Liver (tissue), 9 donors: ENCODE measurements around the gene CCND1. TPM values are rescaled to one million over a fixed set of nuclear protein-coding genes. Genes with fewer than 3 reads are reported as not detected.

Source experiments
- DNase-seq: peaks from one replicate; pipeline ENCODE4 v3.0.0-alpha.2; 2017; ENCODE audit warnings: low spot score
- H3K27ac ChIP-seq, 2 donors: one replicate each; pipeline ENCODE4 v1.7.0; 2013; ENCODE audit warnings: inconsistent platforms in 2 of 2, low read length in 2 of 2, control low read depth in 1 of 2, low read depth in 1 of 2, mild to moderate bottlenecking in 1 of 2
- H3K27me3 ChIP-seq, 4 donors: one replicate each; pipeline versions ENCODE4 v1.6.1 to v1.7.0; 2013; ENCODE audit warnings: low read length in 3 of 4, inconsistent platforms in 1 of 4, mild to moderate bottlenecking in 1 of 4, moderate library complexity in 1 of 4; ENCODE audit not compliant: control insufficient read depth in 4 of 4, insufficient read depth in 4 of 4
- H3K36me3 ChIP-seq, 4 donors: one replicate each; pipeline versions ENCODE4 v1.6.1 to v1.7.0; 2013; ENCODE audit warnings: low read length in 3 of 4, mild to moderate bottlenecking in 3 of 4, low read depth in 1 of 4, moderate library complexity in 1 of 4; ENCODE audit not compliant: control insufficient read depth in 4 of 4, insufficient read depth in 3 of 4
- H3K4me1 ChIP-seq, 4 donors: one replicate each; pipeline versions ENCODE4 v1.6.1 to v1.7.0; 2013; ENCODE audit warnings: low read length in 3 of 4, mild to moderate bottlenecking in 3 of 4, moderate library complexity in 1 of 4; ENCODE audit not compliant: control insufficient read depth in 4 of 4, insufficient read depth in 4 of 4
- H3K4me3 ChIP-seq, 3 donors: one replicate each; pipeline versions ENCODE4 v1.6.1 to v1.7.0; 2013; ENCODE audit warnings: low read length in 3 of 3, control low read depth in 1 of 3, low read depth in 1 of 3, mild to moderate bottlenecking in 1 of 3
- H3K9ac ChIP-seq, 2 donors: one replicate each; pipeline ENCODE4 v1.7.0; 2013; ENCODE audit warnings: low read length in 2 of 2, mild to moderate bottlenecking in 2 of 2, moderate library complexity in 2 of 2, control low read depth in 1 of 2, low read depth in 1 of 2
- H3K9me3 ChIP-seq, 4 donors: one replicate each; pipeline versions ENCODE4 v1.6.1 to v1.7.0; 2013; ENCODE audit warnings: low read length in 3 of 4; ENCODE audit not compliant: control insufficient read depth in 4 of 4
- EGR1 ChIP-seq, 2 donors: IDR thresholded peaks; 2 replicates each; pipeline ENCODE4 v1.6.1; 2016 to 2018; ENCODE audit warnings: antibody characterized with exemption in 2 of 2, low read depth in 2 of 2
- FOXA1 ChIP-seq: IDR thresholded peaks from 2 replicates; pipeline ENCODE4 v1.6.1; 2016; ENCODE audit warnings: antibody characterized with exemption
- FOXA2 ChIP-seq: IDR thresholded peaks from 2 replicates; pipeline ENCODE4 v1.6.1; 2016; ENCODE audit warnings: antibody characterized with exemption
- GABPA ChIP-seq, 2 donors: IDR thresholded peaks in 1 of 2; conservative IDR thresholded peaks in 1 of 2; 2 replicates each; pipeline ENCODE4 v1.6.1; 2016; ENCODE audit warnings: antibody characterized with exemption in 2 of 2, mild to moderate bottlenecking in 1 of 2, moderate library complexity in 1 of 2
- HNF4A ChIP-seq, 2 donors: conservative IDR thresholded peaks; 2 replicates each; pipeline ENCODE4 v1.6.1; 2016; ENCODE audit warnings: antibody characterized with exemption in 2 of 2, mild to moderate bottlenecking in 2 of 2
- HNF4G ChIP-seq: IDR thresholded peaks from 2 replicates; pipeline ENCODE4 v1.6.1; 2016; ENCODE audit warnings: antibody characterized with exemption
- JUND ChIP-seq, 2 donors: IDR thresholded peaks; 2 replicates each; pipeline ENCODE4 v1.6.1; 2016; ENCODE audit warnings: antibody characterized with exemption in 2 of 2
- NR2F2 ChIP-seq: IDR thresholded peaks from 2 replicates; pipeline ENCODE4 v1.6.1; 2016; ENCODE audit warnings: antibody characterized with exemption
- RAD21 ChIP-seq, 2 donors: IDR thresholded peaks; 2 replicates each; pipeline ENCODE4 v1.6.1; 2016; ENCODE audit warnings: antibody characterized with exemption in 2 of 2, mild to moderate bottlenecking in 2 of 2
- REST ChIP-seq: IDR thresholded peaks from 2 replicates; pipeline ENCODE4 v1.6.1; 2016; ENCODE audit warnings: antibody characterized with exemption, mild to moderate bottlenecking
- RXRA ChIP-seq, 2 donors: IDR thresholded peaks; 2 replicates each; pipeline ENCODE4 v1.6.1; 2017 to 2018; ENCODE audit warnings: antibody characterized with exemption in 2 of 2, mild to moderate bottlenecking in 1 of 2
- SP1 ChIP-seq: IDR thresholded peaks from 2 replicates; pipeline ENCODE4 v1.6.1; 2018; ENCODE audit warnings: antibody characterized with exemption, mild to moderate bottlenecking
- TAF1 ChIP-seq: conservative IDR thresholded peaks from 2 replicates; pipeline ENCODE4 v1.6.1; 2016; ENCODE audit warnings: antibody characterized with exemption, mild to moderate bottlenecking
- YY1 ChIP-seq: IDR thresholded peaks from 2 replicates; pipeline ENCODE4 v1.6.1; 2016; ENCODE audit warnings: antibody characterized with exemption, mild to moderate bottlenecking
- ZBTB33 ChIP-seq: IDR thresholded peaks from 2 replicates; pipeline ENCODE4 v1.6.1; 2016; ENCODE audit warnings: antibody characterized with exemption
- WGBS: extraction: QIAGEN DNeasy Blood & Tissue Kit; methylation state at CpG from one replicate; pipeline ENCODE4 v1.1.7; 2013; 5-methylcytosine and 5-hydroxymethylcytosine counted together
- polyA plus RNA-seq, 2 donors: library from polyadenylated mRNA; stranded (reverse) in 1 of 2; unstranded in 1 of 2; fragments of 200-250 nt in 1 of 2; fragments of >200 nt in 1 of 2; fragmentation: Nextera tagmentation in 1 of 2; extraction: Ambion mirVana in 1 of 2; gene quantifications; one replicate each; pipeline versions ENCODE4 v1.2.1 to v1.2.3, GENCODE V29; 2013 to 2015
- total RNA-seq, 2 donors: library from RNA; depleted of rRNA; stranded (reverse); fragments of >200 nt; gene quantifications; one replicate each; pipeline ENCODE4 v1.2.3, GENCODE V29; 2014
- TF ChIP-seq, protein P1 (sequence below): IDR thresholded peaks from 2 replicates; pipeline ENCODE4 v1.6.1; 2016; ENCODE audit warnings: antibody characterized with exemption
- TF ChIP-seq, protein P2 (sequence below): IDR thresholded peaks from 2 replicates; pipeline ENCODE4 v1.6.1; 2016; ENCODE audit warnings: antibody characterized with exemption
- TF ChIP-seq, protein P3 (sequence below): fragments of 150-350 bp; IDR thresholded peaks from 2 replicates; pipeline ENCODE4 v1.5.1; 2017; ENCODE audit warnings: improper control_type of control experiment, low read depth, low read length; ENCODE audit not compliant: missing input control
- donor health status: healthy.
- donor health status: healthy.
- donor health status: healthy.
- donor health status: healthy.
- donor health status: healthy.

Gene CCND1
- total and polyA plus RNA-seq, 4 donors: 28.9 to 100 (median 53.3) TPM

DNA sequence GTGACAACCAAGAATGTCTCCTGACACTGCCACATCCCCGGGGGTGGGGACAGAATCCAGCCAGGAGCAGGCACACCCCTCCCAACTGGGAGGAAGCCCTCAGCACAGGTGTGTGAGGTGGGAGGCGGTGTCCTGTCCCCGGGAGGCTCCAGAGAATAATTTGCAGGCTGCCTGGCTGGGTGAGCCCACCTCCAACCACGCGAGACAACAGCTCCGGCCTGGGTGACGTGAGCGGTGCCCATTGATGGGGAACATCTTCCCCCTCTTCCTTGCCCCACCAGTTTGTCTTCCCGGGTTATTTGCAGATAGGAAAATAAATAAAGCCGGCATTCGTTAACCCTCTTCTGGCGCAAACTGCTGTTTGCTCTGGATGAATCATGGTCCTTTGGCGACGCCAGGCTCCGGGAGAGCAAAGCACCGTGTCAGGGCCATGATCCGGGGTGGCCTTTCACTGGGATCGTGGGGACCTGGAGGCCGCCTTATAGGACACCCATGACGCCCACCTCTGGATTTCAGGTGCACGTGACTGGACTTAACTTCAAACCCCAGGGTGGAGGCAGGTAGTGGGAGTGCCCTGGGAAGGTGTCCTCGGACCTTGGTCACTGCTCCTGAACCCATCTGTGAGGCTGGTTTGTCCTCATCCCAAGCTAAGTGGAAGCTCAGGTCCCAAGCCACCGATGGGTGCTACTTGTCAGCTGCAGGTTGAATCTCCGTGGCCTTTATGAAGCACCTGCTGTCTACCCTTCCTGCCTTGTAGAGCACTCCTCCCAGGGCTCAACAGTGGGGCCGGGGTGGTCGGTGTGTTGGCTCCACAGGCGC is 13.9 kb downstream of the CCND1 start:
- DNase-seq: no peak
- H3K27ac ChIP-seq: no peak overlapping the region
- WGBS: 39% methylated on average over 27 of the region's 27 CpGs
- no peaks in the 10 kb centered on the region for H3K9me3 ChIP-seq
- peaks cover 0 to 6% (median 4%) of the 10 kb centered on the region in 4 donors for H3K4me1 ChIP-seq
- TF ChIP-seq JUND (IDR thresholded peaks at IDR 0.05) (peak in 1 of 2 donors; percentile 71), SP1 (no peak), GABPA (IDR thresholded peaks at IDR 0.05 in 1 of 2, conservative IDR thresholded peaks at IDR 0.05 in 1 of 2) (no peak), FOXA1 (peak; percentile 50), FOXA2 (peak; percentile 52), HNF4A (conservative IDR thresholded peaks at IDR 0.05) (peak; percentile 6 to 43), REST (no peak), RXRA (IDR thresholded peaks at IDR 0.05) (peak in 1 of 2 donors; percentile 34), HNF4G (no peak), NR2F2 (no peak), TAF1 (no peak), ZBTB33 (no peak), EGR1 (IDR thresholded peaks at IDR 0.05; ENCODE audit: low read depth in 2 of 2) (no peak), RAD21 (IDR thresholded peaks at IDR 0.05) (peak in 1 of 2 donors; percentile 57), YY1 (peak; percentile 30)
- TF ChIP-seq, protein P1, sequence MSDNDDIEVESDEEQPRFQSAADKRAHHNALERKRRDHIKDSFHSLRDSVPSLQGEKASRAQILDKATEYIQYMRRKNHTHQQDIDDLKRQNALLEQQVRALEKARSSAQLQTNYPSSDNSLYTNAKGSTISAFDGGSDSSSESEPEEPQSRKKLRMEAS: no peak
- TF ChIP-seq, protein P2, sequence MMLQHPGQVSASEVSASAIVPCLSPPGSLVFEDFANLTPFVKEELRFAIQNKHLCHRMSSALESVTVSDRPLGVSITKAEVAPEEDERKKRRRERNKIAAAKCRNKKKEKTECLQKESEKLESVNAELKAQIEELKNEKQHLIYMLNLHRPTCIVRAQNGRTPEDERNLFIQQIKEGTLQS: no peak
- TF ChIP-seq, protein P3, sequence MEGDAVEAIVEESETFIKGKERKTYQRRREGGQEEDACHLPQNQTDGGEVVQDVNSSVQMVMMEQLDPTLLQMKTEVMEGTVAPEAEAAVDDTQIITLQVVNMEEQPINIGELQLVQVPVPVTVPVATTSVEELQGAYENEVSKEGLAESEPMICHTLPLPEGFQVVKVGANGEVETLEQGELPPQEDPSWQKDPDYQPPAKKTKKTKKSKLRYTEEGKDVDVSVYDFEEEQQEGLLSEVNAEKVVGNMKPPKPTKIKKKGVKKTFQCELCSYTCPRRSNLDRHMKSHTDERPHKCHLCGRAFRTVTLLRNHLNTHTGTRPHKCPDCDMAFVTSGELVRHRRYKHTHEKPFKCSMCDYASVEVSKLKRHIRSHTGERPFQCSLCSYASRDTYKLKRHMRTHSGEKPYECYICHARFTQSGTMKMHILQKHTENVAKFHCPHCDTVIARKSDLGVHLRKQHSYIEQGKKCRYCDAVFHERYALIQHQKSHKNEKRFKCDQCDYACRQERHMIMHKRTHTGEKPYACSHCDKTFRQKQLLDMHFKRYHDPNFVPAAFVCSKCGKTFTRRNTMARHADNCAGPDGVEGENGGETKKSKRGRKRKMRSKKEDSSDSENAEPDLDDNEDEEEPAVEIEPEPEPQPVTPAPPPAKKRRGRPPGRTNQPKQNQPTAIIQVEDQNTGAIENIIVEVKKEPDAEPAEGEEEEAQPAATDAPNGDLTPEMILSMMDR: no peak
- no peak overlapping the region for H3K9ac ChIP-seq
- H3K4me3 ChIP-seq: no peak overlapping the region
- peaks cover 8 to 33% (median 26%) of the 10 kb centered on the region in 4 donors for H3K36me3 ChIP-seq
- no peaks in the 10 kb centered on the region for H3K27me3 ChIP-seq
